Measurements from ENCODE around the gene PRKAR1B. TPM values are rescaled to one million over a fixed set of nuclear protein-coding genes. Genes with fewer than 3 reads are reported as not detected.

PRKAR1B gene
- total RNA-seq, 1 experiment from 2014 or later = 43.3 TPM

DNA sequence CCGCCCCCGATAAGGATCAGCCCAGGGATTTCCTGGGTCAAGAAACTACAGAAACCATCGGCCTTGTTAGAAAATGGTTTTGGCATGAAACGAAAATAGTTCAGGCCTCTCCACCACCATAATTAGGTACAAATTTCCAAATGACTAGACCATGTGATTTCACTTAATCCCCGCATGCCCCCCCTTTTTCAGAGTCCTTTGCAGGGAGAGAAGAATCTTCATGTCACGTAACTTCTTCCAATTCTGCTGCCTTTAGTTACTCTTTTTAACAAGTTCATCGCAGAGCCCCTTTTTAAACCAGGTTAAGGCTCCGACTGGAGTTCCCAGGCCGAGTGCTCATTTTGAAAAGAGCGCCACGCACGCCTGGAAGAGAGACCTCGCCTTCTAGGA, 210.9 kb downstream of the PRKAR1B start:
- H2BK5ac ChIP-seq (ENCODE audit: insufficient read length, low read length) = no peak overlapping the region
- H3K23me2 ChIP-seq (ENCODE audit: insufficient read length, low read depth, low read length, poor library complexity, severe bottlenecking) = peaks cover 23% of the 10 kb centered on the region
- H3K9me3 Mint-ChIP-seq = no peaks in the 10 kb centered on the region; a peak in 1 of 5 replicates
- H3T11ph ChIP-seq (ENCODE audit: low read length) = no peak overlapping the region
- H3K4me3 Mint-ChIP-seq = peak overlapping the region; percentile 58 to 77
- H2BK12ac ChIP-seq (ENCODE audit: insufficient read length, low read depth, low read length) = no peak overlapping the region
- H2AFZ ChIP-seq (ENCODE audit: low read length) = no peak overlapping the region
- H3K4me1 Mint-ChIP-seq = peaks cover 35 to 41% of the 10 kb centered on the region in 2 experiments
- H4K5ac ChIP-seq (ENCODE audit: insufficient read length, low read depth, low read length) = no peak overlapping the region
- H3K4me2 ChIP-seq (ENCODE audit: insufficient read depth, insufficient read length, low read length) = peak overlapping the region; percentile 48
- no peak overlapping the region for H3K9ac ChIP-seq (ENCODE audit: extremely low read depth, insufficient read length, low read length)
- no peak overlapping the region for H3K4ac ChIP-seq (ENCODE audit: low read depth, low read length)
- no peak overlapping the region for H4K8ac ChIP-seq (replicated peaks; ENCODE audit: insufficient read length, low read depth, low read length)
- no peak overlapping the region for H2AK5ac ChIP-seq (ENCODE audit: insufficient read length, low read length)
- H3K14ac ChIP-seq (ENCODE audit: insufficient read depth, low read length) = no peak overlapping the region
- DNase-seq = no peak
- no peak overlapping the region for H3K18ac ChIP-seq (ENCODE audit: insufficient read length, low read depth, low read length)
- H3K23ac ChIP-seq (ENCODE audit: insufficient read length, low read depth, low read length) = no peak overlapping the region
- H3K27ac Mint-ChIP-seq = peak overlapping the region in 2 of 3 experiments; percentile 86 to 91; a peak in 5 of 7 replicates
- no peak overlapping the region for H2BK120ac ChIP-seq (ENCODE audit: low read depth, low read length, poor library complexity, severe bottlenecking)
- peaks cover 36% of the 10 kb centered on the region for H3K27me3 Mint-ChIP-seq (ENCODE audit: low read depth)
- H3K79me2 ChIP-seq (ENCODE audit: insufficient read depth, low read length) = peaks cover 6% of the 10 kb centered on the region; the same call in 1 of the 2 replicates
- no peak overlapping the region for H3K56ac ChIP-seq (ENCODE audit: insufficient read length, low read depth, low read length)
- H2BK20ac ChIP-seq (ENCODE audit: low read depth, low read length, poor library complexity, severe bottlenecking) = no peak overlapping the region
- H3K79me1 ChIP-seq (ENCODE audit: insufficient read depth, low read depth, low read length, poor library complexity, severe bottlenecking) = peaks cover 5% of the 10 kb centered on the region
- H3K36me3 Mint-ChIP-seq (ENCODE audit: insufficient read depth in 1 of 3, low read depth in 3 of 3) = peaks cover 0 to 6% (median 5%) of the 10 kb centered on the region in 3 experiments; a peak in 6 of 7 replicates
- TF ChIP-seq, protein P1, sequence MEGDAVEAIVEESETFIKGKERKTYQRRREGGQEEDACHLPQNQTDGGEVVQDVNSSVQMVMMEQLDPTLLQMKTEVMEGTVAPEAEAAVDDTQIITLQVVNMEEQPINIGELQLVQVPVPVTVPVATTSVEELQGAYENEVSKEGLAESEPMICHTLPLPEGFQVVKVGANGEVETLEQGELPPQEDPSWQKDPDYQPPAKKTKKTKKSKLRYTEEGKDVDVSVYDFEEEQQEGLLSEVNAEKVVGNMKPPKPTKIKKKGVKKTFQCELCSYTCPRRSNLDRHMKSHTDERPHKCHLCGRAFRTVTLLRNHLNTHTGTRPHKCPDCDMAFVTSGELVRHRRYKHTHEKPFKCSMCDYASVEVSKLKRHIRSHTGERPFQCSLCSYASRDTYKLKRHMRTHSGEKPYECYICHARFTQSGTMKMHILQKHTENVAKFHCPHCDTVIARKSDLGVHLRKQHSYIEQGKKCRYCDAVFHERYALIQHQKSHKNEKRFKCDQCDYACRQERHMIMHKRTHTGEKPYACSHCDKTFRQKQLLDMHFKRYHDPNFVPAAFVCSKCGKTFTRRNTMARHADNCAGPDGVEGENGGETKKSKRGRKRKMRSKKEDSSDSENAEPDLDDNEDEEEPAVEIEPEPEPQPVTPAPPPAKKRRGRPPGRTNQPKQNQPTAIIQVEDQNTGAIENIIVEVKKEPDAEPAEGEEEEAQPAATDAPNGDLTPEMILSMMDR (conservative IDR thresholded peaks at IDR 0.05) = no peak
- WGBS (ENCODE audit: extremely low coverage, insufficient read length, low lambda C conversion rate) = no CpG with 5 or more reads among the region's 13 CpGs
- no peaks in the 10 kb centered on the region for H3K9me3 ChIP-seq (ENCODE audit: control insufficient read depth, low read depth, low read length)
- no peak overlapping the region for H2BK15ac ChIP-seq (ENCODE audit: low read depth, low read length)
- H4K20me1 ChIP-seq (ENCODE audit: control insufficient read depth, insufficient read depth, insufficient read length) = no peaks in the 10 kb centered on the region
- peaks cover 8% of the 10 kb centered on the region; the same call in 1 of the 2 replicates for H3K4me1 ChIP-seq (ENCODE audit: insufficient read depth, low read length)
- no peak overlapping the region for H4K91ac ChIP-seq (ENCODE audit: insufficient read length, low read depth, low read length)
- H3K27me3 ChIP-seq (ENCODE audit: insufficient read depth, low read length) = peaks cover 7% of the 10 kb centered on the region; the same call in 1 of the 2 replicates
- H3K27ac ChIP-seq (ENCODE audit: insufficient read length, low read depth, low read length) = no peak overlapping the region
